HUES6 (cell line): ENCODE results near the gene RGMA.
A peak's percentile ranks its signal among the peaks of the same experiment; 100 is the strongest.

Experiments used
- H3K27ac ChIP-seq: 2 replicates; pipeline ENCODE4 v1.7.0; 2013; ENCODE audit warnings: low read depth, mild to moderate bottlenecking, low read length, inconsistent platforms
- H3K27me3 ChIP-seq: 2 replicates; pipeline ENCODE4 v1.6.1; 2013; ENCODE audit warnings: low read length; ENCODE audit not compliant: control insufficient read depth, insufficient read depth
- H3K36me3 ChIP-seq: 2 replicates; pipeline ENCODE4 v1.6.1; 2013; ENCODE audit warnings: low read length; ENCODE audit not compliant: control insufficient read depth, insufficient read depth
- H3K4me1 ChIP-seq: 2 replicates; pipeline ENCODE4 v1.6.1; 2013; ENCODE audit warnings: low read length; ENCODE audit not compliant: control insufficient read depth, insufficient read depth
- H3K4me3 ChIP-seq: 2 replicates; pipeline ENCODE4 v1.5.1; 2013; ENCODE audit warnings: low read depth, low read length
- H3K9ac ChIP-seq: one replicate; pipeline ENCODE4 v1.6.1; 2013; ENCODE audit warnings: mild to moderate bottlenecking, low read length
- H3K9me3 ChIP-seq: 2 replicates; pipeline ENCODE4 v1.6.1; 2013; ENCODE audit warnings: low read depth, low read length; ENCODE audit not compliant: control insufficient read depth, insufficient read depth

Gene RGMA

DNA sequence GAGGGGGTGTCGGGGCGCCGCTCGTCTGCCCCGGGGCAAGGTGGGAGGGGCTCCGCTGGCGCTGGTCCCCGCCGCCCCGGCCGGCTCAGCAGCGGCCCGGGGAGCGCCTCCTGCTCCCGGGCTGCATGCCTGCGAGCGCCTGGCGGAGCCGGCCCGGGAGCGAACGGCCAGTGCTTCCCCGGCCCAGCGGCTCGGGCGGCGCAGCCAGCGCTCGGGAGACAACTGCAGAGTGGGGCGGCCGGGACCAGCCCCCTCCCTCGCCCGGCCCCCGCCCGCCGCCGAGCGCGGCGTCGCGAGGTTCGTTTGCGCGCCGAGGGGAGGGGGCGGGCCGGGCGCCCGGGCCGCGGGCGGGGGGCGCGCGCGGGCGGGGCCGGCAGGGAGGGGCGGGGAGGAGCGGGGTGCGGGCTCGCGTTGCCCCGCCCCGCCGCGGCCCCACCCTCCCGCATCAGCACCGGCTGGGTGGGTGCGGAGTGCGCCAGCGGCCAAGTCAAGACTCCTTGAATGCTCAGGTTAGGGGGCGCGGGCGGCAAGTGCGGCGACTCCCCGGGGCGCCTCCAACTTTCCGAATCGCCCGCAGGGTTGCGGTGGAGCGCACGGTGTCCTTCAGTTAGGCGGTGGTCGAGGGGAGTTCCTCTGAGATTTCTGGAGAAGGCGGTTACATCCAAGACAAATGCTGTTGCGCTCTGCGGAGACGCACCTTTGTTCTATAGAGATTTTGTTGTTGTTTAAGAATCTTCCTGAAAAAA is at the start of gene RGMA:
Gene RGMA (minus strand): TSS at position 231 of the 746 bp plus-strand sequence. CDS start 279 bp downstream, outside the sequence.
- H3K4me1 ChIP-seq = peaks cover 16% of the 10 kb centered on the region
- peak within 1 kb of the TSS; percentile 68 for H3K4me3 ChIP-seq
- no peaks in the 10 kb centered on the region for H3K36me3 ChIP-seq
- peaks cover 79% of the 10 kb centered on the region for H3K27me3 ChIP-seq
- peak within 1 kb of the TSS; percentile 31 for H3K9ac ChIP-seq
- H3K9me3 ChIP-seq = no peaks in the 10 kb centered on the region
- H3K27ac ChIP-seq = no peak within 1 kb of the TSS

- Histone ChIP-seq H3K9me3 (no peaks in the 10 kb centered on the region), H3K27ac (no peak overlapping the region), H3K36me3 (no peaks in the 10 kb centered on the region), H3K9ac (no peak overlapping the region), H3K4me3 (no peak overlapping the region; the same call in 1 of the 2 replicates), H3K27me3 (peaks cover 31% of the 10 kb centered on the region; the same call in 1 of the 2 replicates), H3K4me1 (peaks cover 17% of the 10 kb centered on the region)
Measured at GRCh38 chr15:93136606-93137005, 47.6 kb upstream of the RGMA start.

DNA sequence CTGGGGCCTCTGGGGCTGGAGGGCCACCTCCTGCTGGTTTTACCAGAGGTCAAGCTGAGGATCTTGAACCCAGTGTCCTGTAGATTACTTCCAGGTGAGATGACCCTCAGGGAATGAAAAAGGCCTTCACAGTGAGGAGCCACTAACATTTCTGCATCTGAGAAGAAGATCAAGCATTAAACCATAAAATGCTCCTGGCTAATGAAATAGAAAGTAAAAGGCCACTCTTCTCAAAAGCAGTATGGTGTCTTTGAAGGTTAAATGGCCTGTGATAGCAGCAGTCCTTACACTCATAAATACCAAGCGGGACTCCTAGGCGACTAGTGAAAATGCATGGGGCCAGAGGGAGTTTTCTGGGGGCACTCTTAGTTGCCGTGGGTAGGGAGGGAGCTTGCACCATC is 47.0 kb upstream of the RGMA start:
- no peak overlapping the region for H3K9ac ChIP-seq
- H3K4me3 ChIP-seq = no peak overlapping the region; the same call in 1 of the 2 replicates
- no peaks in the 10 kb centered on the region for H3K36me3 ChIP-seq
- H3K9me3 ChIP-seq = no peaks in the 10 kb centered on the region
- peaks cover 17% of the 10 kb centered on the region for H3K4me1 ChIP-seq
- no peak overlapping the region for H3K27ac ChIP-seq
- H3K27me3 ChIP-seq = peaks cover 31% of the 10 kb centered on the region; the same call in 1 of the 2 replicates

GRCh38 chr15:93135459-93135858 is 46.4 kb upstream of the RGMA start:
- no peaks in the 10 kb centered on the region for H3K36me3 ChIP-seq
- peaks cover 17% of the 10 kb centered on the region for H3K4me1 ChIP-seq
- H3K9ac ChIP-seq = no peak overlapping the region
- no peaks in the 10 kb centered on the region for H3K9me3 ChIP-seq
- peaks cover 31% of the 10 kb centered on the region; the same call in 1 of the 2 replicates for H3K27me3 ChIP-seq
- no peak overlapping the region for H3K4me3 ChIP-seq
- H3K27ac ChIP-seq = no peak overlapping the region

GRCh38 chr15:93131485-93132095 is 42.6 kb upstream of the RGMA start:
- H3K4me3 ChIP-seq = no peak overlapping the region
- H3K9me3 ChIP-seq = no peaks in the 10 kb centered on the region
- H3K27me3 ChIP-seq = peaks cover 15% of the 10 kb centered on the region; the same call in 1 of the 2 replicates

GRCh38 chr15:93129702-93130488 is 40.9 kb upstream of the RGMA start:
- no peak overlapping the region for H3K4me3 ChIP-seq
- no peak overlapping the region for H3K9ac ChIP-seq
- H3K4me1 ChIP-seq = no peaks in the 10 kb centered on the region
- no peak overlapping the region for H3K27ac ChIP-seq
- H3K36me3 ChIP-seq = no peaks in the 10 kb centered on the region
- peaks cover 9% of the 10 kb centered on the region; the same call in 1 of the 2 replicates for H3K27me3 ChIP-seq
- no peaks in the 10 kb centered on the region for H3K9me3 ChIP-seq

More at GRCh38 chr15:93131485-93132095, 42.6 kb upstream of the RGMA start:
- no peak overlapping the region for H3K9ac ChIP-seq
- no peaks in the 10 kb centered on the region for H3K36me3 ChIP-seq
- H3K27ac ChIP-seq = no peak overlapping the region
- peaks cover 13% of the 10 kb centered on the region for H3K4me1 ChIP-seq

DNA sequence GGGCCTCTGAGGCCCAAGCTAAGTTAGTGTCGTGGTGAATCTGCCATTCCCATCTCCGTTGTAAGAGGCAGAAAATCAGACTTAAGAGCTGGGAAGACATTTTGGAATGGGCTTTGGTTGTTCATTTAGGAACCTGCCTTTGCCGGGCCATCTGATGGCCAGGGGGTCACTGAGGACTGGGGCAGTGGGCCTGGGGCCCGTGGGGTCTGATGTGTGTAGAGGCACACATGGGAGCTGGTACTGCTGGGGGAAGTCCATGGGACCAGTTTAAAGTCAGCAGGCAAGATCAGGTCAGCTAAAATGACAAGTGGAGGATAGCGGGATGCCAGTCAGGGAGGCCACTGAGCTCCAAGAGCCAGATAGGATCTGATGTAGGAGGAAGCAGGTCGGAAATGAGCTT is 38.3 kb upstream of the RGMA start:
- no peaks in the 10 kb centered on the region for H3K36me3 ChIP-seq
- no peak overlapping the region for H3K27ac ChIP-seq
- H3K9ac ChIP-seq = no peak overlapping the region
- H3K4me1 ChIP-seq = no peaks in the 10 kb centered on the region
- no peak overlapping the region for H3K4me3 ChIP-seq
- H3K27me3 ChIP-seq = no peaks in the 10 kb centered on the region
- no peaks in the 10 kb centered on the region for H3K9me3 ChIP-seq

DNA sequence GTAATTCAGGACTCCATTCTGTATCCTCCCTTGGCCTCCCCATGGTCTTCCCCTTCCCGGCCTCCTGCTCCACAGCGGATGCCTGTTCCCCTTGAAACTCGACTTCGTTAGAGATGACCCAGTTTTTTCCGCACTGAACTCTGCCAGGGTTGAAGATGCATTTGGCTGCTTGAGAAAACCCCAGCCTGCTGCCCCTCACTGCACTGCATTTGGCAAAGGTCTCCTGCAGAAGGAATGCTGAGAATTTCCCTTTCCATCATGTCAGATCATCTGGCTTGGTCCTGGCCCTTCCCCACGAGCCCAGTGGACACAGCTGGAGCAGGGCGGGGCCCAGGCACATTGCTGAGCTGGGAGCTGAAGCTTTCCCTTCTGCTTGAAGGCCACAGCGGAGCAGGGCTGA is 37.6 kb upstream of the RGMA start:
- no peak overlapping the region for H3K9ac ChIP-seq
- H3K27ac ChIP-seq = no peak overlapping the region
- H3K36me3 ChIP-seq = no peaks in the 10 kb centered on the region
- no peaks in the 10 kb centered on the region for H3K4me1 ChIP-seq
- H3K4me3 ChIP-seq = no peak overlapping the region
- no peaks in the 10 kb centered on the region for H3K27me3 ChIP-seq
- H3K9me3 ChIP-seq = no peaks in the 10 kb centered on the region

DNA sequence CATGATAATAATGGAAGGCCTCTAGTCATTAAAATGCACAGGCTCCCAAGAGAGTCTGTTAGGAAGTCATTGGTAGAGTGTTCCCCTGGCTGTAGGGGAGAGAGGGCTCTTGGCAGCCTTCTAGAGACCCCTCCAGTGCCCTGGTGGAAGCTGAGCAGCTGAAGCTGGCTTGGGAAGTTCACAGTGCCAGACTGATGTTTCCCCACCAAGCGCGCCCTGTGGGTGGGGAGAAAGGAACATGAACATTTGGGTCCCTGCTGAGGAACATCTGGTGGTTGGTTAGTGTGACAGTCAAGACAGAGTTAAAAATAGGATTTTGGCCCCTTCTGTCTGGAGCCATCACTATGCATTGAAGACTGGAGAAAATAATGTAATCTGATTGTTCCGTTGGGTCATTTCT is 37.1 kb upstream of the RGMA start:
- no peaks in the 10 kb centered on the region for H3K4me1 ChIP-seq
- H3K27ac ChIP-seq = no peak overlapping the region
- no peaks in the 10 kb centered on the region for H3K36me3 ChIP-seq
- no peaks in the 10 kb centered on the region for H3K9me3 ChIP-seq
- no peak overlapping the region for H3K4me3 ChIP-seq
- no peak overlapping the region for H3K9ac ChIP-seq
- no peaks in the 10 kb centered on the region for H3K27me3 ChIP-seq

DNA sequence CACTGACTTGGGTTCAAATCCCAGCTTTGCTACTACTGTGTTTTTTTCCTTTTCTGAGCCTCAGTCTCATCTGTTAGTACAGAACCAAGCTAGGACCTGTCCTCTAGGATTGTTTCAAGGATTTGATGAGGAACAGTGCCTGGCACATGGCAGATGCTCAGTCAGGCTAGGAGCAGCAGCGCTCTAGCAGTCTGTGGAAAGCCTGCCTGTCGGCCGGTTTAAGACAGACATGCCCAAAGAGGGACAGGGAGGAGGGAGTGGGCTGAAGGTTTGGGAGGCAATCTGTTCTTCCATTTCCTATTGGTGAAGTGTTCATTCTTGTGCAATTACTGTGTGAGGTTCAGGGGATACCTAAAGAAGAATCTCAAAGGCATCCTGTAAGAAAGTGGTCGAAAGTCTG is 35.1 kb upstream of the RGMA start:
- Histone ChIP-seq H3K9ac (no peak overlapping the region), H3K27me3 (no peaks in the 10 kb centered on the region), H3K4me1 (no peaks in the 10 kb centered on the region), H3K9me3 (no peaks in the 10 kb centered on the region), H3K27ac (no peak overlapping the region), H3K4me3 (no peak overlapping the region), H3K36me3 (no peaks in the 10 kb centered on the region)
